H1 (cell line): Measurements from ENCODE around the gene NXPH1. TPM values are rescaled to one million over a fixed set of nuclear protein-coding genes. Genes with fewer than 3 reads are reported as not detected.
A peak's percentile ranks its signal among the peaks of the same experiment; 100 is the strongest.

ENCODE experiments used
- CTCF ChIA-PET: fragments of 300-600 bp; sonication (Branson Sonifier 250); formaldehyde crosslinking; loops from one replicate; lab custom pipeline; 2021; ENCODE audit not compliant: partially characterized antibody; lab: Charles Lee
- POLR2A ChIA-PET: fragments of 300-600 bp; sonication (Branson Sonifier 250); formaldehyde crosslinking; loops from one replicate; lab custom pipeline; 2021; ENCODE audit warnings: inconsistent platforms; ENCODE audit not compliant: partially characterized antibody; lab: Charles Lee
- DNase-seq, 2 experiments: peaks; one replicate each; pipeline versions ENCODE4 v3.0.0 to v3.0.0-alpha.2; 2010 to 2022; ENCODE audit warnings: low spot score in 2 of 2, low read depth in 1 of 2, mixed read lengths in 1 of 2
- FAIRE-seq: peaks from 2 replicates; lab custom pipeline; 2011; peaks lifted over from hg19 to GRCh38; lab: Jason Lieb, UNC
- H2AFZ ChIP-seq: 2 replicates; pipeline ENCODE4 v1.8.1; 2012; ENCODE audit warnings: low read length, inconsistent platforms
- H2AK5ac ChIP-seq: 2 replicates; pipeline ENCODE4 v1.6.1; 2013; ENCODE audit warnings: low read depth, low read length
- H2BK120ac ChIP-seq: replicated peaks from 2 replicates; pipeline ENCODE3; 2013; ENCODE audit warnings: low read depth, low read length, inconsistent platforms
- H2BK12ac ChIP-seq: 2 replicates; pipeline ENCODE4 v1.6.1; 2013; ENCODE audit warnings: low read depth, low read length
- H2BK15ac ChIP-seq: 2 replicates; pipeline ENCODE4 v1.6.1; 2013; ENCODE audit warnings: low read length
- H2BK20ac ChIP-seq: 2 replicates; pipeline ENCODE4 v1.6.1; 2013; ENCODE audit warnings: low read length
- H2BK5ac ChIP-seq: 2 replicates; pipeline ENCODE4 v1.6.1; 2013; ENCODE audit warnings: low read depth, low read length
- H3K14ac ChIP-seq: 2 replicates; pipeline ENCODE4 v1.6.1; 2013; ENCODE audit warnings: inconsistent platforms; ENCODE audit not compliant: insufficient read length
- H3K18ac ChIP-seq: 2 replicates; pipeline ENCODE4 v1.6.1; 2013; ENCODE audit warnings: low read length; ENCODE audit errors: extremely low read depth
- H3K23ac ChIP-seq: 2 replicates; pipeline ENCODE4 v1.6.1; 2013; ENCODE audit warnings: inconsistent platforms; ENCODE audit not compliant: insufficient read length
- H3K23me2 ChIP-seq: 2 replicates; pipeline ENCODE4 v1.6.1; 2013; ENCODE audit warnings: low read depth, low read length
- H3K27ac ChIP-seq: 2 replicates; pipeline ENCODE4 v1.6.1; 2011; ENCODE audit warnings: low read depth, low read length, inconsistent platforms
- H3K27me3 ChIP-seq, 4 experiments: replicated peaks in 1 of 4; 1 replicate in 1 of 4; 2 replicates in 3 of 4; pipeline versions ENCODE4 v1.6.1 to v1.8.1; 2011 to 2013; ENCODE audit warnings: low read length in 3 of 4, mild to moderate bottlenecking in 3 of 4, inconsistent platforms in 2 of 4, mixed read lengths in 2 of 4, moderate library complexity in 1 of 4; ENCODE audit not compliant: control insufficient read depth in 3 of 4, insufficient read depth in 3 of 4; ENCODE audit errors: extremely low read depth in 1 of 4
- H3K36me3 ChIP-seq, 4 experiments: 2 replicates each; pipeline versions ENCODE4 v1.6.1 to v1.8.1; 2011 to 2013; ENCODE audit warnings: mild to moderate bottlenecking in 4 of 4, low read length in 3 of 4, moderate library complexity in 2 of 4, control low read depth in 1 of 4, inconsistent platforms in 1 of 4; ENCODE audit not compliant: insufficient read depth in 4 of 4, control insufficient read depth in 2 of 4
- H3K4ac ChIP-seq: replicated peaks from 2 replicates; pipeline ENCODE3; 2013; ENCODE audit warnings: low read length, low read depth, mixed read lengths, inconsistent platforms; ENCODE audit not compliant: insufficient read length
- H3K4me1 ChIP-seq, 4 experiments: replicated peaks in 1 of 4; 1 replicate in 1 of 4; 2 replicates in 3 of 4; pipeline versions ENCODE4 v1.6.1 to v1.8.1; 2011 to 2013; ENCODE audit warnings: low read length in 3 of 4, inconsistent platforms in 2 of 4, mixed read lengths in 1 of 4; ENCODE audit not compliant: insufficient read depth in 4 of 4, control insufficient read depth in 3 of 4
- H3K4me2 ChIP-seq, 2 experiments: 2 replicates each; pipeline versions ENCODE4 v1.6.1 to v1.8.1; 2011 to 2013; ENCODE audit warnings: low read depth in 2 of 2, low read length in 2 of 2, control low read depth in 1 of 2, inconsistent platforms in 1 of 2, mild to moderate bottlenecking in 1 of 2; ENCODE audit not compliant: insufficient read depth in 1 of 2
- H3K4me3 ChIP-seq, 4 experiments: fragments of 200-600, 300-600 bp in 1 of 4; sonication (generic), shearing (Covaris generic), sonication (Bioruptor Twin) in 1 of 4; 2 replicates each; pipeline versions ENCODE4 v1.5.1 to v1.8.1; 2011 to 2016; ENCODE audit warnings: low read length in 4 of 4, low read depth in 3 of 4, control low read depth in 2 of 4, inconsistent platforms in 2 of 4, mild to moderate bottlenecking in 2 of 4, mixed read lengths in 1 of 4, moderate library complexity in 1 of 4; ENCODE audit not compliant: insufficient read depth in 2 of 4; ENCODE audit errors: extremely low read depth in 1 of 4
- H3K56ac ChIP-seq: replicated peaks from 2 replicates; pipeline ENCODE3; 2013; ENCODE audit warnings: low read depth, mild to moderate bottlenecking, mixed read lengths, low read length, inconsistent platforms; ENCODE audit not compliant: insufficient read length
- H3K79me1 ChIP-seq: 2 replicates; pipeline ENCODE4 v1.6.1; 2013; ENCODE audit warnings: low read depth, low read length, control low read depth
- H3K79me2 ChIP-seq, 2 experiments: 2 replicates each; pipeline versions ENCODE4 v1.6.1 to v1.8.1; 2012 to 2013; ENCODE audit warnings: low read length in 2 of 2, mild to moderate bottlenecking in 2 of 2, inconsistent platforms in 1 of 2; ENCODE audit not compliant: insufficient read depth in 2 of 2, control insufficient read depth in 1 of 2
- H3K9ac ChIP-seq, 4 experiments: replicated peaks in 1 of 4; 1 replicate in 1 of 4; 2 replicates in 3 of 4; pipeline versions ENCODE4 v1.6.1 to v1.8.1; 2011 to 2013; ENCODE audit warnings: low read depth in 3 of 4, low read length in 3 of 4, control low read depth in 2 of 4, mild to moderate bottlenecking in 2 of 4, moderate library complexity in 2 of 4, inconsistent platforms in 1 of 4; ENCODE audit errors: extremely low read depth in 1 of 4
- H3K9me3 ChIP-seq, 2 experiments: 2 replicates each; pipeline versions ENCODE4 v1.6.1 to v1.8.1; 2012 to 2013; ENCODE audit warnings: mild to moderate bottlenecking in 2 of 2, moderate library complexity in 2 of 2, control low read depth in 1 of 2, inconsistent platforms in 1 of 2, low read depth in 1 of 2, low read length in 1 of 2, mixed read lengths in 1 of 2; ENCODE audit not compliant: insufficient read depth in 2 of 2
- H4K20me1 ChIP-seq, 2 experiments: replicated peaks in 1 of 2; 2 replicates each; pipeline versions ENCODE3 to v1.8.1; 2011 to 2013; ENCODE audit warnings: inconsistent platforms in 2 of 2, low read length in 2 of 2, mild to moderate bottlenecking in 1 of 2; ENCODE audit not compliant: insufficient read depth in 2 of 2, control insufficient read depth in 1 of 2
- H4K5ac ChIP-seq: 2 replicates; pipeline ENCODE4 v1.6.1; 2013; ENCODE audit warnings: low read length, low read depth, mixed read lengths, inconsistent platforms; ENCODE audit not compliant: insufficient read length
- H4K8ac ChIP-seq: 2 replicates; pipeline ENCODE4 v1.8.0; 2013; ENCODE audit warnings: mild to moderate bottlenecking, moderate library complexity, low read length, inconsistent platforms; ENCODE audit not compliant: insufficient read depth; ENCODE audit errors: extremely low read depth
- H4K91ac ChIP-seq: replicated peaks from 2 replicates; pipeline ENCODE3; 2013; ENCODE audit warnings: low read length, mixed read lengths, inconsistent platforms; ENCODE audit not compliant: insufficient read length
- BACH1 ChIP-seq: IDR thresholded peaks from 2 replicates; pipeline ENCODE4 v1.6.1; 2012; ENCODE audit warnings: low read length, improper control_type of control experiment
- NANOG ChIP-seq: IDR thresholded peaks from 2 replicates; pipeline ENCODE4 v1.6.1; 2011; ENCODE audit warnings: low read length, low read depth, mild to moderate bottlenecking, inconsistent platforms; ENCODE audit not compliant: insufficient read depth, poor library complexity, severe bottlenecking
- TAF1 ChIP-seq: IDR thresholded peaks from 2 replicates; pipeline ENCODE4 v1.6.1; 2011; ENCODE audit warnings: mild to moderate bottlenecking, low read depth, low read length
- WGBS, 2 experiments: shearing (Covaris generic) in 1 of 2; methylation state at CpG; one replicate each; pipeline versions ENCODE4 v1.1.6 to v1.1.7; 2013 to 2015; ENCODE audit warnings: low lambda C conversion rate in 2 of 2, mixed read lengths in 2 of 2, inconsistent platforms in 1 of 2, low coverage in 1 of 2, missing lambda C conversion rate in 1 of 2; ENCODE audit not compliant: insufficient replicate concordance in 2 of 2, insufficient coverage in 1 of 2, insufficient read length in 1 of 2; ENCODE audit errors: extremely low coverage in 1 of 2, missing lambda C conversion rate in 1 of 2; 5-methylcytosine and 5-hydroxymethylcytosine counted together
- polyA plus RNA-seq, 7 experiments: library from polyadenylated mRNA; depleted of rRNA in 3 of 7; stranded (reverse) in 5 of 7; unstranded in 2 of 7; fragments of >200 nt in 5 of 7; fragments of 200-250 nt in 2 of 7; gene quantifications; 1 replicate in 5 of 7; 2 replicates in 1 of 7; 4 replicates in 1 of 7; pipeline versions ENCODE4 v1.2.1 to v1.2.3, GENCODE V29; 2011 to 2013; ENCODE audit warnings: missing spikeins in 2 of 7, mixed read lengths in 2 of 7
- total RNA-seq: library from RNA; stranded (reverse); fragmentation: NEBNext Ultra II Directional; extraction: Animal tissue kit (Norgen Biotek cat#: 25700); gene quantifications from 2 replicates; pipeline ENCODE4 v1.2.1, GENCODE V29; 2021

Gene NXPH1
- total and polyA plus RNA-seq, 2 of the 8 experiments (the other 6 are each of a cell fraction or from before 2014, with no cell fraction given): 0.14 to 1.0 TPM

- H3K18ac ChIP-seq: no peak overlapping the region
- H2AFZ ChIP-seq: peak overlapping the region; percentile 14; the same call in 1 of the 2 replicates
- no peak overlapping the region for H3K56ac ChIP-seq
- no peak overlapping the region for H2BK20ac ChIP-seq
- H3K4ac ChIP-seq: no peak overlapping the region
- no peaks in the 10 kb centered on the region for H3K27me3 ChIP-seq
- H3K36me3 ChIP-seq: no peaks in the 10 kb centered on the region
- CTCF ChIA-PET: no interaction called here
- H3K9me3 ChIP-seq: no peaks in the 10 kb centered on the region
- H3K14ac ChIP-seq: no peak overlapping the region
- no peaks in the 10 kb centered on the region for H4K20me1 ChIP-seq
- FAIRE-seq (no peak), DNase-seq (no peak)
- H3K23ac ChIP-seq: no peak overlapping the region
- H3K79me1 ChIP-seq: no peaks in the 10 kb centered on the region
- TF ChIP-seq BACH1 (no peak), NANOG (no peak), TAF1 (no peak)
- H3K23me2 ChIP-seq: no peaks in the 10 kb centered on the region; the same call in 1 of the 2 replicates
- H4K5ac ChIP-seq: no peak overlapping the region
- no peak overlapping the region for H4K8ac ChIP-seq
- POLR2A ChIA-PET: no interaction called here
- no peak overlapping the region for H4K91ac ChIP-seq
- H3K9ac ChIP-seq: no peak overlapping the region
- H3K4me3 ChIP-seq: no peak overlapping the region
- H3K79me2 ChIP-seq: no peaks in the 10 kb centered on the region
- no peak overlapping the region for H2BK12ac ChIP-seq
- H2BK15ac ChIP-seq: no peak overlapping the region
- no peak overlapping the region for H3K27ac ChIP-seq
- H2BK120ac ChIP-seq: no peak overlapping the region
- 94% methylated on average over 2 of the region's 2 CpGs; no CpG with 5 or more reads in 1 of the 2 experiments for WGBS, 2 experiments
- H3K4me2 ChIP-seq: no peak overlapping the region
- H3K4me1 ChIP-seq: no peaks in the 10 kb centered on the region; a peak in 1 of 7 replicates
- H2BK5ac ChIP-seq: no peak overlapping the region
- no peak overlapping the region for H2AK5ac ChIP-seq
These were observed 167.7 kb downstream of the NXPH1 start for GRCh38 chr7:8601121-8601520.
